ENCODE results near the gene POLR1G.
"Not testable (repeated sequence)": the region's sequence is repeated elsewhere in the genome, so short reads cannot be mapped to it uniquely, and the experiment has no call there.

POLR1G gene

GRCh38 chr19:45423033-45423588 is 16.7 kb downstream of the POLR1G start:
- DNase-seq, result no peak

GRCh38 chr19:45423589-45424190 is 17.2 kb downstream of the POLR1G start, which contains the start of gene ERCC1:
Gene ERCC1 (minus strand): TSS chr19:45423917. CDS start chr19:45423374, 543 bp downstream.
- DNase-seq, result peak; percentile 94

- peak; percentile 74 for DNase-seq
Measured at GRCh38 chr19:45424191-45425058, 18.0 kb downstream of the POLR1G start.

GRCh38 chr19:45428384-45429231 is 22.2 kb downstream of the POLR1G start:
- no peak for DNase-seq

- DNase-seq, result not testable (repeated sequence)
Measured at GRCh38 chr19:45429896-45430295, 23.5 kb downstream of the POLR1G start.

- not testable (repeated sequence) for DNase-seq
Measured at GRCh38 chr19:45431008-45431407, 24.6 kb downstream of the POLR1G start.

GRCh38 chr19:45432543-45432942 is 26.1 kb downstream of the POLR1G start:
- not testable (repeated sequence) for DNase-seq

GRCh38 chr19:45437328-45437727 is 30.9 kb downstream of the POLR1G start:
- no peak for DNase-seq

- DNase-seq, result no peak
Measured at GRCh38 chr19:45439190-45439568, 32.7 kb downstream of the POLR1G start.

- peak; percentile 79 for DNase-seq
Measured at GRCh38 chr19:45439569-45440258, 33.3 kb downstream of the POLR1G start.

- no peak for DNase-seq
Measured at GRCh38 chr19:45440259-45440638, 33.8 kb downstream of the POLR1G start.

- no peak for DNase-seq
Measured at GRCh38 chr19:45440873-45441654, 34.6 kb downstream of the POLR1G start.

GRCh38 chr19:45442408-45442777 is 35.9 kb downstream of the POLR1G start:
- DNase-seq, result no peak

GRCh38 chr19:45442778-45443461 is 36.5 kb downstream of the POLR1G start:
- DNase-seq, result peak; percentile 28

- peak; percentile 47 for DNase-seq
Measured at GRCh38 chr19:45443462-45444317, 37.2 kb downstream of the POLR1G start.

GRCh38 chr19:45444318-45445041 is 38.0 kb downstream of the POLR1G start:
- DNase-seq, result peak; percentile 79

GRCh38 chr19:45445139-45445538 is 38.7 kb downstream of the POLR1G start:
- no peak for DNase-seq

GRCh38 chr19:45446295-45446694 is 39.9 kb downstream of the POLR1G start:
- DNase-seq, result peak; percentile 49

- no peak for DNase-seq
Measured at GRCh38 chr19:45446944-45447343, 40.5 kb downstream of the POLR1G start.

Data from activated CD4-positive, alpha-beta T cell treated with anti-CD3 and anti-CD28 coated beads, Interleukin-2, amount 50 U/mL, for 16 hours (primary cell).